ENCODE results near the gene SPA17. TPM values are rescaled to one million over a fixed set of nuclear protein-coding genes. Genes with fewer than 3 reads are reported as not detected.

SPA17 gene
- total and polyA plus RNA-seq, 2 of the 8 experiments (the other 6 are each of a cell fraction or from before 2014, with no cell fraction given) = 3.7 to 5.2 TPM

GRCh38 chr11:124667601-124668000 is 6.1 kb upstream of the SPA17 start:
- H3K4ac ChIP-seq (replicated peaks; ENCODE audit: insufficient read length, low read depth, low read length) = no peak overlapping the region
- peaks cover 0 to 7% (median 4%) of the 10 kb centered on the region in 4 experiments; a peak in 4 of 7 replicates for H3K27me3 ChIP-seq (replicated peaks in 1 of 4; ENCODE audit: control insufficient read depth in 3 of 4, extremely low read depth in 1 of 4, insufficient read depth in 3 of 4, low read length in 3 of 4)
- no peak overlapping the region for H2BK5ac ChIP-seq (ENCODE audit: low read depth, low read length)
- H4K20me1 ChIP-seq (replicated peaks in 1 of 2; ENCODE audit: control insufficient read depth in 1 of 2, insufficient read depth in 2 of 2, low read length in 2 of 2) = peaks cover 0 to 3% of the 10 kb centered on the region in 2 experiments
- H2BK20ac ChIP-seq (ENCODE audit: low read length) = no peak overlapping the region
- FAIRE-seq = no peak
- ChIA-PET POLR2A (ENCODE audit: partially characterized antibody) (no interaction called here), CTCF (ENCODE audit: partially characterized antibody) (interaction anchor here (0.6 to 1.0 kb wide), 5 partner anchors 23 to 170 kb away, joined by 3 to 6 read pairs (median 4); no protein-coding TSS in a partner anchor)
- no peak overlapping the region for H3K56ac ChIP-seq (replicated peaks; ENCODE audit: insufficient read length, low read depth, low read length)
- H2BK15ac ChIP-seq (ENCODE audit: low read length) = no peak overlapping the region
- H2AFZ ChIP-seq (ENCODE audit: low read length) = no peak overlapping the region
- H3K14ac ChIP-seq (ENCODE audit: insufficient read length) = no peak overlapping the region
- H4K5ac ChIP-seq (ENCODE audit: insufficient read length, low read depth, low read length) = no peak overlapping the region
- no peak overlapping the region for H3K23ac ChIP-seq (ENCODE audit: insufficient read length)
- no peaks in the 10 kb centered on the region for H3K79me1 ChIP-seq (ENCODE audit: low read depth, low read length)
- no peak overlapping the region for H2BK120ac ChIP-seq (replicated peaks; ENCODE audit: low read depth, low read length)
- no peaks in the 10 kb centered on the region for H3K36me3 ChIP-seq (ENCODE audit: control insufficient read depth in 2 of 4, insufficient read depth in 4 of 4, low read length in 3 of 4)
- no peaks in the 10 kb centered on the region for H3K23me2 ChIP-seq (ENCODE audit: low read depth, low read length)
- no peaks in the 10 kb centered on the region for H3K9me3 ChIP-seq (ENCODE audit: insufficient read depth in 2 of 2, low read depth in 1 of 2, low read length in 1 of 2)
- WGBS, 2 experiments (ENCODE audit: extremely low coverage in 1 of 2, insufficient coverage in 1 of 2, insufficient read length in 1 of 2, insufficient replicate concordance in 2 of 2, low coverage in 1 of 2, low lambda C conversion rate in 2 of 2, missing lambda C conversion rate in 1 of 2) = 89% methylated on average over 3 of the region's 3 CpGs; no CpG with 5 or more reads in 1 of the 2 experiments
- H2AK5ac ChIP-seq (ENCODE audit: low read depth, low read length) = no peak overlapping the region
- TF ChIP-seq POLR2AphosphoS5 (IDR thresholded peaks at IDR 0.05; ENCODE audit: low read depth, low read length) (no peak), JUN (IDR thresholded peaks at IDR 0.05; ENCODE audit: low read depth, low read length) (no peak), TEAD4 (IDR thresholded peaks at IDR 0.05; ENCODE audit: low read depth, low read length) (no peak), MAX (IDR thresholded peaks at IDR 0.05) (no peak), CHD2 (IDR thresholded peaks at IDR 0.05; ENCODE audit: low read length) (no peak), SIN3A (conservative IDR thresholded peaks at IDR 0.05 in 1 of 2, IDR thresholded peaks at IDR 0.05 in 1 of 2; ENCODE audit: low read depth in 1 of 2, low read length in 2 of 2) (no peak), CREB1 (IDR thresholded peaks at IDR 0.05) (no peak), GTF2F1 (IDR thresholded peaks at IDR 0.05; ENCODE audit: borderline replicate concordance, low read depth, low read length) (no peak), ATF2 (IDR thresholded peaks at IDR 0.05; ENCODE audit: low read length) (no peak), GABPA (IDR thresholded peaks at IDR 0.05; ENCODE audit: borderline replicate concordance, insufficient read depth, low read length) (no peak), SIX5 (IDR thresholded peaks at IDR 0.05; ENCODE audit: low read depth, low read length) (no peak), CTBP2 (IDR thresholded peaks at IDR 0.05; ENCODE audit: borderline replicate concordance, insufficient read depth, insufficient read length, low read length) (no peak)
- no peak overlapping the region for H4K91ac ChIP-seq (replicated peaks; ENCODE audit: insufficient read length, low read length)
- H3K4me1 ChIP-seq (replicated peaks in 1 of 4; ENCODE audit: control insufficient read depth in 3 of 4, insufficient read depth in 4 of 4, low read length in 3 of 4) = no peaks in the 10 kb centered on the region
- H3K79me2 ChIP-seq (ENCODE audit: control insufficient read depth in 1 of 2, insufficient read depth in 2 of 2, low read length in 2 of 2) = no peaks in the 10 kb centered on the region
- H3K4me3 ChIP-seq (ENCODE audit: extremely low read depth in 1 of 4, insufficient read depth in 2 of 4, low read depth in 3 of 4, low read length in 4 of 4) = no peak overlapping the region
- H3K4me2 ChIP-seq (ENCODE audit: insufficient read depth in 1 of 2, low read depth in 2 of 2, low read length in 2 of 2) = no peak overlapping the region
- H3K9ac ChIP-seq (replicated peaks in 1 of 4; ENCODE audit: extremely low read depth in 1 of 4, low read depth in 3 of 4, low read length in 3 of 4) = no peak overlapping the region
- no peak overlapping the region for H3K18ac ChIP-seq (ENCODE audit: extremely low read depth, low read length)
- H3K27ac ChIP-seq (ENCODE audit: low read depth, low read length) = no peak overlapping the region
- no peak for DNase-seq (ENCODE audit: low read depth in 1 of 2, low spot score in 2 of 2)
- H2BK12ac ChIP-seq (ENCODE audit: low read depth, low read length) = no peak overlapping the region
- H4K8ac ChIP-seq (ENCODE audit: extremely low read depth, insufficient read depth, low read length) = no peak overlapping the region

Measured in H1 (cell line).